HepG2 (cell line): ENCODE results near the gene VILL.

Source experiments
- BRD4 ChIP-seq: sonication (generic); formaldehyde crosslinking; IDR thresholded peaks from 2 replicates; pipeline ENCODE4 v1.4.0; 2020; ENCODE audit warnings: missing genetic modification reagents
- CBFB ChIP-seq: sonication (generic); formaldehyde crosslinking; IDR thresholded peaks from 2 replicates; pipeline ENCODE4 v1.4.0; 2020; ENCODE audit warnings: missing genetic modification reagents
- CTCF ChIP-seq: sonication (generic); formaldehyde crosslinking; IDR thresholded peaks from 2 replicates; pipeline ENCODE4 v1.5.0; 2020; ENCODE audit warnings: mild to moderate bottlenecking, missing genetic modification reagents, moderate library complexity
- EP300 ChIP-seq, 3 experiments: sonication (generic) in 1 of 3; formaldehyde crosslinking in 1 of 3; IDR thresholded peaks; 2 replicates each; pipeline versions ENCODE4 v1.5.1 to v1.6.1; 2011 to 2020; ENCODE audit warnings: low read depth in 2 of 3, low read length in 2 of 3, borderline replicate concordance in 1 of 3, improper control_type of control experiment in 1 of 3, mild to moderate bottlenecking in 1 of 3, missing genetic modification reagents in 1 of 3, moderate library complexity in 1 of 3
- GFI1 ChIP-seq: sonication (generic); formaldehyde crosslinking; IDR thresholded peaks from 2 replicates; pipeline ENCODE4 v1.5.0; 2020; ENCODE audit warnings: missing genetic modification reagents, mild to moderate bottlenecking, borderline replicate concordance
- KDM5A ChIP-seq: fragments of 200-600 bp; sonication (generic); IDR thresholded peaks from 2 replicates; pipeline ENCODE4 v1.7.0; 2018; ENCODE audit warnings: antibody characterized with exemption, mild to moderate bottlenecking, low read length, borderline replicate concordance
- MEIS1 ChIP-seq: sonication (generic); formaldehyde crosslinking; IDR thresholded peaks from 2 replicates; pipeline ENCODE4 v1.9.0; 2021; ENCODE audit warnings: mild to moderate bottlenecking, missing genetic modification reagents, moderate library complexity, borderline replicate concordance
- POLR2AphosphoS5 ChIP-seq: IDR thresholded peaks from 2 replicates; pipeline ENCODE4 v1.6.1; 2012; ENCODE audit warnings: low read depth, low read length
- PTBP1 ChIP-seq: fragments of 200-400 bp; formaldehyde crosslinking; IDR thresholded peaks from 2 replicates; pipeline ENCODE4 v1.6.1; 2018; ENCODE audit warnings: low read length, low read depth; ENCODE audit not compliant: poor library complexity, severe bottlenecking
- TAF1 ChIP-seq: sonication (generic); formaldehyde crosslinking; IDR thresholded peaks from 2 replicates; pipeline ENCODE4 v1.4.0; 2020; ENCODE audit warnings: missing genetic modification reagents
- YEATS2 ChIP-seq: sonication (generic); formaldehyde crosslinking; IDR thresholded peaks from 2 replicates; pipeline ENCODE4 v1.4.0; 2020; ENCODE audit warnings: missing genetic modification reagents, borderline replicate concordance
- ZBTB1 ChIP-seq: sonication (generic); formaldehyde crosslinking; IDR thresholded peaks from 2 replicates; pipeline ENCODE4 v1.4.0; 2020; ENCODE audit warnings: missing genetic modification reagents, borderline replicate concordance
- ZBTB7B ChIP-seq: sonication (generic); formaldehyde crosslinking; IDR thresholded peaks from 2 replicates; pipeline ENCODE4 v1.4.0; 2020; ENCODE audit warnings: missing genetic modification reagents
- ZNF569 ChIP-seq: sonication (generic); formaldehyde crosslinking; IDR thresholded peaks from 2 replicates; pipeline ENCODE4 v1.5.0; 2020; ENCODE audit warnings: mild to moderate bottlenecking, missing genetic modification reagents, moderate library complexity, borderline replicate concordance

DNA sequence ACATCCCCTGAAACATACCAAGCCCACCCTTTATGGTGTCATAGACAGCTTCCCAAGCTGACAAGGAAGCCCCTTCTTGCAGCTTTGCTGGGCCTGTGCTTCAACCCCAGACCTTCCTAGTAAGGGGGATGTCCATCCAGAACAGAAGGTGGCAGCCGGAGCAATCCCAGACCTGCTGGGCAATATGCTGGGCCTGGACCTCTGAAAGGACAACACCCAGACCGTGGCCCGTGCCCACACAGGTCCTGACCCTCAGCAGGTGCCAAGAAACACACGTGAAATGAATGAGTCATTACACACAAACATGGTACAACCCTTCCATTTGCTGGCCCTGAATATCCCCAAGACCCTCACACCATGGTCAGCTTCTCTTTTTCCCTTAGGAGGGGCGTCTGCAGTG is 19.8 kb upstream of the VILL start:
- no peak for TF ChIP-seq BRD4 (CRISPR knock-in tag)
- TF ChIP-seq ZNF569 (CRISPR knock-in tag): no peak
- TF ChIP-seq MEIS1 (CRISPR knock-in tag): no peak
- TF ChIP-seq KDM5A: no peak
- TF ChIP-seq YEATS2 (CRISPR knock-in tag): no peak
- TF ChIP-seq POLR2AphosphoS5: no peak
- no peak for TF ChIP-seq ZBTB7B
- no peak for TF ChIP-seq GFI1 (CRISPR knock-in tag)
- no peak for TF ChIP-seq TAF1 (CRISPR knock-in tag)
- no peak for TF ChIP-seq ZBTB1
- TF ChIP-seq CTCF (CRISPR knock-in tag): no peak
- no peak for TF ChIP-seq PTBP1
- no peak for TF ChIP-seq CBFB (CRISPR knock-in tag)
- no peak for TF ChIP-seq EP300 (IDR thresholded peaks at IDR 0.05; ENCODE audit: low read depth in 2 of 2, low read length in 2 of 2)
- TF ChIP-seq EP300 (CRISPR knock-in tag; IDR thresholded peaks at IDR 0.05; ENCODE audit: borderline replicate concordance): no peak
